NCI-H1417 treated with DMSO at 0.1 percent for 48 hours (cell line): ENCODE measurements around the gene SPIN3.
A peak's percentile ranks its signal among the peaks of the same experiment; 100 is the strongest.
"Not testable (repeated sequence)": the region's sequence is repeated elsewhere in the genome, so short reads cannot be mapped to it uniquely, and the experiment has no call there.

Source experiments
- DNase-seq: peaks from one replicate; lab custom pipeline; 2025; lab: John Stamatoyannopoulos, UW

Gene SPIN3

GRCh38 chrX:56995271-56995994, at the start of gene SPIN3:
Gene SPIN3 (minus strand): TSS chrX:56995541. CDS start chrX:56994947, 594 bp downstream.
- peak; percentile 15 for DNase-seq

GRCh38 chrX:57044245-57044644, 48.9 kb upstream of the SPIN3 start:
- no peak for DNase-seq

GRCh38 chrX:57037265-57037664, 41.9 kb upstream of the SPIN3 start:
- not testable (repeated sequence) for DNase-seq

GRCh38 chrX:56994375-56995270, 718 bp downstream of the SPIN3 start:
- DNase-seq, result no peak

GRCh38 chrX:56987741-56988140, 7.6 kb downstream of the SPIN3 start:
- DNase-seq, result no peak

GRCh38 chrX:56986138-56986537, 9.2 kb downstream of the SPIN3 start:
- DNase-seq, result no peak

GRCh38 chrX:56978172-56978571, 17.2 kb downstream of the SPIN3 start:
- no peak for DNase-seq

- no peak for DNase-seq
Measured at GRCh38 chrX:56975611-56976010, 19.7 kb downstream of the SPIN3 start.

GRCh38 chrX:56974408-56974807, 20.9 kb downstream of the SPIN3 start:
- no peak for DNase-seq

- DNase-seq, result no peak
Measured at GRCh38 chrX:56969559-56969958, 25.8 kb downstream of the SPIN3 start.

GRCh38 chrX:56968980-56969379, 26.4 kb downstream of the SPIN3 start:
- DNase-seq, result no peak

- no peak for DNase-seq
Measured at GRCh38 chrX:56963377-56963776, 32.0 kb downstream of the SPIN3 start.

- DNase-seq, result no peak
Measured at GRCh38 chrX:56947699-56948098, 47.6 kb downstream of the SPIN3 start.

GRCh38 chrX:56946201-56946600, 49.1 kb downstream of the SPIN3 start:
- DNase-seq, result not testable (repeated sequence)

- DNase-seq, result not testable (repeated sequence)
Measured at GRCh38 chrX:56945226-56945625, 50.1 kb downstream of the SPIN3 start.

- no peak for DNase-seq
Measured at GRCh38 chrX:56943264-56943663, 52.1 kb downstream of the SPIN3 start.
